Measurements from ENCODE around the gene OR51S1.

The OR51S1 gene

GRCh38 chr11:4830909-4831308, 18.1 kb downstream of the OR51S1 start:
- no peaks in the 10 kb centered on the region for H3K9me3 ChIP-seq (ENCODE audit: control insufficient read depth, low read length)

GRCh38 chr11:4830346-4830745, 18.7 kb downstream of the OR51S1 start:
- H3K27ac ChIP-seq = no peak overlapping the region
- H3K9me3 ChIP-seq (ENCODE audit: control insufficient read depth, low read length) = no peaks in the 10 kb centered on the region
- no peaks in the 10 kb centered on the region for H3K4me1 ChIP-seq
- no peak for TF ChIP-seq CTCF (IDR thresholded peaks at IDR 0.05)
- no peak overlapping the region for H3K4me2 ChIP-seq (ENCODE audit: low read length)
- H3K79me2 ChIP-seq = no peaks in the 10 kb centered on the region
- H3K27me3 ChIP-seq (ENCODE audit: control insufficient read depth, insufficient read depth, low read length) = no peaks in the 10 kb centered on the region
- H2AFZ ChIP-seq = no peak overlapping the region
- H3K36me3 ChIP-seq (ENCODE audit: control insufficient read depth, insufficient read depth, low read length) = no peaks in the 10 kb centered on the region
- H3K9ac ChIP-seq = no peak overlapping the region
- no peak overlapping the region for H3K4me3 ChIP-seq (ENCODE audit: low read depth, low read length)

More at GRCh38 chr11:4830909-4831308, 18.1 kb downstream of the OR51S1 start:
- no peaks in the 10 kb centered on the region for H3K36me3 ChIP-seq (ENCODE audit: control insufficient read depth, insufficient read depth, low read length)
- H3K4me3 ChIP-seq (ENCODE audit: low read depth, low read length) = no peak overlapping the region
- TF ChIP-seq CTCF (IDR thresholded peaks at IDR 0.05) = no peak
- no peaks in the 10 kb centered on the region for H3K79me2 ChIP-seq
- no peak overlapping the region for H2AFZ ChIP-seq
- no peak overlapping the region for H3K9ac ChIP-seq
- no peak overlapping the region for H3K4me2 ChIP-seq (ENCODE audit: low read length)
- H3K4me1 ChIP-seq = no peaks in the 10 kb centered on the region
- H3K27ac ChIP-seq = no peak overlapping the region
- H3K27me3 ChIP-seq (ENCODE audit: control insufficient read depth, insufficient read depth, low read length) = no peaks in the 10 kb centered on the region

DNA sequence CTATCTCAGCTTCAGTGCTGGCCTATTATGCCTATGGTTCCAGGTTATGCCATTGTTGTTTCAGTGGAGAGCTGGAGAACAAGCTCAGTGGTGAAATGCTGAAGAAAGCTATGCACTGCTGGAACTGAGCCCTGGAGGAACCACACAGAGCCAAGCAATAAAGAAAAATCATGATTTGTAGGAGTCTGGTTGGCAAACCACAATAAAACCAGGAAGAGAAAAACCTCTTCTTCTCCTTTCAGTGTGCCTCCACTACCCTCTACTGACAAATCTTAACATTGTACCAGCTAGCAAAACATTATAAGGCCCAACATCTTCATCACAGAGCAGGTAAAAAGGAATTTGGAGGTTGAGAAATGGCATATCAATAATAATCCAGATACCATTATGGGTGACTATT, 22.6 kb downstream of the OR51S1 start:
- Histone ChIP-seq H3K4me1 (no peaks in the 10 kb centered on the region), H3K27ac (no peak overlapping the region), H3K36me3 (ENCODE audit: control insufficient read depth, insufficient read depth, low read length) (no peaks in the 10 kb centered on the region), H3K79me2 (no peaks in the 10 kb centered on the region), H3K4me2 (ENCODE audit: low read length) (no peak overlapping the region), H2AFZ (no peak overlapping the region), H3K9me3 (ENCODE audit: control insufficient read depth, low read length) (no peaks in the 10 kb centered on the region), H3K27me3 (ENCODE audit: control insufficient read depth, insufficient read depth, low read length) (no peaks in the 10 kb centered on the region), H3K9ac (no peak overlapping the region), H3K4me3 (ENCODE audit: low read depth, low read length) (no peak overlapping the region)
- TF ChIP-seq CTCF (IDR thresholded peaks at IDR 0.05) = no peak

- no peaks in the 10 kb centered on the region for H3K36me3 ChIP-seq (ENCODE audit: control insufficient read depth, insufficient read depth, low read length)
- no peak for TF ChIP-seq CTCF (IDR thresholded peaks at IDR 0.05)
Measured at GRCh38 chr11:4825132-4825531, 23.9 kb downstream of the OR51S1 start.

GRCh38 chr11:4821021-4821420, 28.0 kb downstream of the OR51S1 start, which contains the start of gene OR51F2:
OR51F2 (plus strand) TSS chr11:4821321; CDS start chr11:4821422, 101 bp downstream.
- Histone ChIP-seq H2AFZ (no peak within 1 kb of the TSS), H3K4me3 (ENCODE audit: low read depth, low read length) (no peak within 1 kb of the TSS), H3K27me3 (ENCODE audit: control insufficient read depth, insufficient read depth, low read length) (no peaks in the 10 kb centered on the region), H3K36me3 (ENCODE audit: control insufficient read depth, insufficient read depth, low read length) (no peaks in the 10 kb centered on the region), H3K4me1 (no peaks in the 10 kb centered on the region), H3K27ac (no peak within 1 kb of the TSS), H3K4me2 (ENCODE audit: low read length) (no peak within 1 kb of the TSS), H3K9ac (no peak within 1 kb of the TSS), H3K79me2 (no peaks in the 10 kb centered on the region), H3K9me3 (ENCODE audit: control insufficient read depth, low read length) (no peaks in the 10 kb centered on the region)
- TF ChIP-seq CTCF (IDR thresholded peaks at IDR 0.05) = no peak

More at GRCh38 chr11:4825132-4825531, 23.9 kb downstream of the OR51S1 start:
- Histone ChIP-seq H3K79me2 (no peaks in the 10 kb centered on the region), H3K4me3 (ENCODE audit: low read depth, low read length) (no peak overlapping the region), H2AFZ (no peak overlapping the region), H3K27me3 (ENCODE audit: control insufficient read depth, insufficient read depth, low read length) (no peaks in the 10 kb centered on the region), H3K9me3 (ENCODE audit: control insufficient read depth, low read length) (no peaks in the 10 kb centered on the region), H3K27ac (no peak overlapping the region), H3K9ac (no peak overlapping the region), H3K4me1 (no peaks in the 10 kb centered on the region), H3K4me2 (ENCODE audit: low read length) (no peak overlapping the region)

Measured in parathyroid adenoma (tissue), 2 donors.